Uterus (tissue), 2 donors: Measurements from ENCODE around the gene CHST5.

Experiments
- CTCF ChIP-seq, 4 experiments: fragments of 200-600 bp in 2 of 4; fragments of 450-650 bp in 2 of 4; sonication (generic) in 2 of 4; IDR thresholded peaks; one replicate each; pipeline ENCODE4 v1.5.1; 2016 to 2019; ENCODE audit warnings: antibody characterized with exemption in 4 of 4, mild to moderate bottlenecking in 2 of 4, moderate library complexity in 1 of 4
- POLR2A ChIP-seq, 2 donors: fragments of 450-650 bp; IDR thresholded peaks; one replicate each; pipeline ENCODE4 v1.6.1; 2016; ENCODE audit warnings: antibody characterized with exemption in 2 of 2, mild to moderate bottlenecking in 1 of 2, moderate library complexity in 1 of 2

- no peak for TF ChIP-seq CTCF (IDR thresholded peaks at IDR 0.05)
- no peak for TF ChIP-seq POLR2A (IDR thresholded peaks at IDR 0.05)
These were observed 32.8 kb downstream of the CHST5 start for GRCh38 chr16:75502916-75503605.
